Pancreas (tissue), 10 donors: ENCODE data around the gene P3H2. TPM values are rescaled to one million over a fixed set of nuclear protein-coding genes. Genes with fewer than 3 reads are reported as not detected.

ENCODE experiments used
- ATAC-seq, 4 donors: fragments of 200-7000 bp; cut with Tn5 transposase; one replicate each; pipeline versions ENCODE4 v1.8.0 to v1.9.1; 2020; ENCODE audit warnings: mild to moderate bottlenecking in 4 of 4, moderate library complexity in 4 of 4
- DNase-seq, 6 donors: peaks; one replicate each; pipeline ENCODE4 v3.0.0-alpha.2; 2020
- FAIRE-seq: peaks from 2 replicates; lab custom pipeline; 2012; peaks lifted over from hg19 to GRCh38; lab: Jason Lieb, UNC
- H3K27ac ChIP-seq, 4 donors: fragments of 200-600 bp; sonication (generic); 1 replicate in 3 of 4; 2 replicates in 1 of 4; pipeline versions ENCODE4 v1.5.0 to v1.8.0; 2020
- H3K27me3 ChIP-seq, 4 donors: fragments of 200-600 bp; one replicate each; pipeline ENCODE4 v1.8.0; 2021
- H3K36me3 ChIP-seq, 3 donors: fragments of 200-600 bp; sonication (generic) in 1 of 3; one replicate each; pipeline versions ENCODE4 v1.5.0 to v1.8.0; 2020 to 2021
- H3K4me1 ChIP-seq, 3 donors: fragments of 200-600 bp; one replicate each; pipeline ENCODE4 v1.8.0; 2021
- H3K4me3 ChIP-seq, 4 donors: fragments of 200-600 bp; sonication (generic) in 2 of 4; one replicate each; pipeline versions ENCODE4 v1.5.0 to v1.8.0; 2020 to 2021
- H3K9me3 ChIP-seq, 4 donors: fragments of 200-600 bp; one replicate each; pipeline ENCODE4 v1.8.0; 2021
- CTCF ChIP-seq, 4 donors: fragments of 200-600 bp; sonication (generic) in 3 of 4; IDR thresholded peaks; one replicate each; pipeline versions ENCODE4 v1.5.0 to v1.8.0; 2021; ENCODE audit warnings: antibody characterized with exemption in 4 of 4
- WGBS, 2 donors: extraction: QIAGEN DNeasy Blood & Tissue Kit; methylation state at CpG; one replicate each; pipeline ENCODE4 v1.1.7; 2013; 5-methylcytosine and 5-hydroxymethylcytosine counted together
- intact Hi-C, 3 donors: fragments of 100-400 bp; cut with DNase I; formaldehyde crosslinking; loops; one replicate each; pipeline versions ENCODE4 v1.11.1 to v1.14.2; 2022
- polyA plus RNA-seq, 2 donors: library from polyadenylated mRNA; stranded (reverse); fragments of 200-250 nt; gene quantifications; one replicate each; pipeline ENCODE4 v1.2.3, GENCODE V29; 2013
- total RNA-seq, 6 donors: library from RNA; stranded (reverse); fragmentation: NEBNext Ultra II Directional in 4 of 6; extraction: Animal tissue kit (Norgen Biotek cat#: 25700) in 4 of 6; gene quantifications; one replicate each; pipeline versions ENCODE4 v1.2.1 to v1.2.4, GENCODE V29; 2021 to 2023
- donor health status: healthy with polysubstance abuse.
- donor health status: DM: no; HTN: no; CAD: no; lungs with moderate emphysema.
- donor health status: DM: no; HTN: no; CAD: no.
- donor health status: control.
- donor health status: control.
- donor health status: Bipolar disorder and iron deficiency.
- donor health status: DM: yes; HTN: yes; CAD: no.
- donor health status: DM: no; HTN: no; CAD: no.
- donor health status: DM: no; HTN: no; CAD: no.
- donor health status: DM: yes; HTN: yes; CAD: no.

The P3H2 gene
- total and polyA plus RNA-seq, 8 donors, result 1.2 to 5.7 (median 4.4) TPM

- no peaks in the 10 kb centered on the region for H3K4me1 ChIP-seq
- no peak overlapping the region for H3K27ac ChIP-seq
- H3K27me3 ChIP-seq, result no peaks in the 10 kb centered on the region
- H3K9me3 ChIP-seq, result no peaks in the 10 kb centered on the region
- WGBS, 2 donors, result 43 to 73% methylated on average over 3 of the region's 3 CpGs
- TF ChIP-seq CTCF (IDR thresholded peaks at IDR 0.05), result no peak
- no peak overlapping the region for H3K4me3 ChIP-seq
- DNase-seq (no peak), FAIRE-seq (no peak), ATAC-seq (no peak)
- intact Hi-C loops, result no loop called here
- H3K36me3 ChIP-seq, result no peaks in the 10 kb centered on the region
Observed at GRCh38 chr3:190001426-190001825, 119.3 kb downstream of the P3H2 start.

GRCh38 chr3:190000861-190001196, 119.9 kb downstream of the P3H2 start:
- no peak overlapping the region for H3K4me3 ChIP-seq
- intact Hi-C loops, result no loop called here

GRCh38 chr3:190000187-190000860, 120.4 kb downstream of the P3H2 start:
- DNase-seq (no peak), FAIRE-seq (no peak), ATAC-seq (no peak)
- WGBS, 2 donors, result 54 to 59% methylated on average over 4 of the region's 4 CpGs
- no peaks in the 10 kb centered on the region for H3K36me3 ChIP-seq
- H3K4me1 ChIP-seq, result no peaks in the 10 kb centered on the region
- no peaks in the 10 kb centered on the region for H3K9me3 ChIP-seq
- no peak overlapping the region for H3K4me3 ChIP-seq
- intact Hi-C loops, result no loop called here
- TF ChIP-seq CTCF (IDR thresholded peaks at IDR 0.05), result no peak
- no peaks in the 10 kb centered on the region for H3K27me3 ChIP-seq
- H3K27ac ChIP-seq, result no peak overlapping the region

More at GRCh38 chr3:190000861-190001196, 119.9 kb downstream of the P3H2 start:
- ATAC-seq (no peak), DNase-seq (no peak), FAIRE-seq (no peak)
- Histone ChIP-seq H3K27ac (no peak overlapping the region), H3K4me1 (no peaks in the 10 kb centered on the region), H3K9me3 (no peaks in the 10 kb centered on the region), H3K36me3 (no peaks in the 10 kb centered on the region), H3K27me3 (no peaks in the 10 kb centered on the region)
- TF ChIP-seq CTCF (IDR thresholded peaks at IDR 0.05), result no peak
- 64 to 81% methylated on average over 5 of the region's 5 CpGs for WGBS, 2 donors

- intact Hi-C loops, result no loop called here
- H3K4me1 ChIP-seq, result no peaks in the 10 kb centered on the region
- FAIRE-seq, result no peak
- no peaks in the 10 kb centered on the region for H3K9me3 ChIP-seq
- TF ChIP-seq CTCF (IDR thresholded peaks at IDR 0.05), result no peak
- no peaks in the 10 kb centered on the region for H3K36me3 ChIP-seq
- H3K27ac ChIP-seq, result no peak overlapping the region
- WGBS, 2 donors, result 38 to 41% methylated on average over 4 of the region's 4 CpGs
- no peaks in the 10 kb centered on the region for H3K27me3 ChIP-seq
- H3K4me3 ChIP-seq, result no peak overlapping the region
- no peak for DNase-seq
- no peak for ATAC-seq
Observed at GRCh38 chr3:189999718-190000117, 121.0 kb downstream of the P3H2 start.

GRCh38 chr3:189995129-189995528, 125.6 kb downstream of the P3H2 start:
- H3K36me3 ChIP-seq, result no peaks in the 10 kb centered on the region
- ATAC-seq, result no peak
- H3K27ac ChIP-seq, result no peak overlapping the region
- 57 to 71% methylated on average over 3 of the region's 3 CpGs for WGBS, 2 donors
- H3K27me3 ChIP-seq, result no peaks in the 10 kb centered on the region
- TF ChIP-seq CTCF (IDR thresholded peaks at IDR 0.05), result no peak
- intact Hi-C loops, result no loop called here
- H3K9me3 ChIP-seq, result no peaks in the 10 kb centered on the region
- DNase-seq, result no peak
- H3K4me1 ChIP-seq, result no peaks in the 10 kb centered on the region
- no peak overlapping the region for H3K4me3 ChIP-seq
- no peak for FAIRE-seq
